GM19455 (cell line): ENCODE measurements around the gene BLM.

Experiments used
- ATAC-seq: cut with Tn5 transposase; IDR thresholded peaks from one replicate; pipeline ENCODE4 v1.9.1; 2021; ENCODE audit not compliant: unreplicated experiment

Gene BLM

DNA sequence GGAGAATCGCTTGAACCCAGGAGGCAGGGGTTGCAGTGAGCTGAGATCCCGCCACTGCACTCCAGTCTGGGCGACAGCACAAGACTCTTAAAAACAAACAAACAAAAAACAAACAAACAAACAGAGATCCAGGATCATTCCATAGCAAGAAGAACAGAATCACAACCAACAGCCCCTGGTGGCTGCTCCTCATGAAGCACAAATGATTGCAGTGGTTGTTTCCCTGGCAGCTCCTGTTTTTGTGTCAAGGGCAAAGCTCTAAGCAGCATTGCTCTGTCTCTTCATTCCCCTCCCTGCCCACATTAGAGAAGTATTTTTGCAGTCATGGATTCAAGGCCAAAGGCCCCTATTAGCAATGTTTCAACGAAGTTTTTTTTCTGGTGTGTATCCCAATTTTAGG lies 25.8 kb upstream of the BLM start:
- ATAC-seq, result no peak

DNA sequence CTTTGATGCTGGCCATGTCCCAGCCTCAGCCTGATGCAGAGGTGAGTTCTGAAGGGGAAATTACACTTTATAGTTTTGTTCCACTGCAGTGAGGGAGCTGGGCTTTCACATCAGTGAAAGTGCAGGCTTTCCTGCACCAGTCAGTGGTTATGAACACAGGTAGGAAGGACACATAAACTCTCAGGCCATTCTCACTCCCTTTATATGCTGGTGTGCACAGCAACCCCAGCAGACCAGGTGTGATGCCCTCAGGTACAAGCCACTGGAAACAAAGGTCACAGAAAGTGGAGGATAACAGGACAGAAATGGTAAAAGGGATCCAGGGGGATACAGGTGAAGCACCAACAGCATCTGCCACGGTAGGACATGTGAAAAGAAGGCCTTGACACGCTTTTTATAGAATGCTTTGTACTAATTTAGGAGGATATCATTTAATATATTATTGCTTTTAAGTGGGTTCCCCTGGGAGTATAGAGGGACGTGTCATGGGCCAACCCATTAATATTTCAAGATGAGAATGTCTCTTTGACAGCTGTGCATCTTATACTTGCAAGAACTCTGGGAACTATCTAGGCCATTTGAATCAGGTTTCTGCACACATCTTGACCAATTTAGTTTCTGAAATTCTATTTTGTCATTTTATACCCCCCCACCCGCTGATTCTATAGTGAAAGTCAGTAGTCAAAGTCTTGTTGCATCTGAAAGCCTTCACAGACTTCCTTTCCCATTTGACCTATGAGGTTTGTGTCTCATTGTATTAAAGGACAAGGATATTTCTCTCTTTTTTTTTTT lies 25.0 kb upstream of the BLM start:
- peak; percentile 70 for ATAC-seq

DNA sequence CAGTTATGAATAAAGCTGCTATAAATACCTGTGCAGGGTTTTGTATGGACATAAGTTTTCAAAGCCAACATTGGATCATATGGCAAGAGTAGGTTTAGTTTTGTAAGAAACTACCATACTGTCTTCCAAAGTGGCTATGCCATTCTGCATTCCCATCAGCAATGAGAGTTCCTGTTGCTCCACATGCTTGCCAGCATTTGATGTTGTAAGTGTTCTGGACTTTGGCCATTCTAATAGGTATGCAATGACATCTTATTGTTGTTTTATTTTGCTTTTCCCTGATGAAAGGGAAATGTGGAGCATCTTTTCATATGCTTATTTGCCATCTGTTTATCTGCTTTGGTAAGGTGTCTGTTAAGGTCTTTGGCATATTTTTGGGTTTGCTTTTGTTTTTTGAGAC lies 22.2 kb upstream of the BLM start:
- no peak for ATAC-seq

DNA sequence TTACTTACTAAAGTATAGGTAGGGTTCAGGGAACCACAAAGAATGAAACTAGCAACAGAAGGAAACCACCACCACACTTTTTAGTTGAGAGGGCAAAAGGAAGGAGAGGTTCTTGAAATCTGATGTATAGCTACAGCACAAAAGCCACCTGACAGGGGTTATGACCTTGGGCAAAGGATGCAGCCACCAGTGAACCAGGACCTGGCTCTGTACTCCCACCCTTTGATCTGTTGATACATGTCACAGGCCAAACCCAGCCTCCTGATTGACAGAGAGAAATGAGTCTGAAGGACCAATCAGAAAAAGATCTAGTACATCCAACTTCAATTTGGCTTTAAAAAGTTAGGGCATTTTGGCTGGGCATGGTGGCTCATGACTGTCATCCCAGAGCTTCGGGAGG lies 20.0 kb upstream of the BLM start:
- ATAC-seq, result no peak

DNA sequence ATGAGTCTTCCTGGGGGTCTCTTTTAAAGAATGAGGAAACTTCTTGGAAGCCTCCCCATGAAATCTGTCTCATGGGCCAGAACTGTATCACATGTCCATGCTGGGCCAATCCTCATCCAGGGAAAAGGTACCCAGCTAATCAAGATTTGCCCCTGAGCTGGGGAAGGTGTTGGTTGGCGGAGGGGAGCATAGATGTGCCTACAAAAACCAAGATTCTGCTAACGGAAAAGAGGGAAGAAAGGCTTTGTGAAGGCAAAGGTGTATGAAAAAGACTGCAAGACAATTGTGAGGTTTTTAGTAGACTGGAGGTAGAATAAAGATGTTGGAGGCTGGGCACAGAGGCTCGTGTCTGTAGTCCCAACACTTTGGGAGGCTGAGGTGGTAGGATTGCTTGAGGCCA lies 18.5 kb upstream of the BLM start:
- no peak for ATAC-seq

DNA sequence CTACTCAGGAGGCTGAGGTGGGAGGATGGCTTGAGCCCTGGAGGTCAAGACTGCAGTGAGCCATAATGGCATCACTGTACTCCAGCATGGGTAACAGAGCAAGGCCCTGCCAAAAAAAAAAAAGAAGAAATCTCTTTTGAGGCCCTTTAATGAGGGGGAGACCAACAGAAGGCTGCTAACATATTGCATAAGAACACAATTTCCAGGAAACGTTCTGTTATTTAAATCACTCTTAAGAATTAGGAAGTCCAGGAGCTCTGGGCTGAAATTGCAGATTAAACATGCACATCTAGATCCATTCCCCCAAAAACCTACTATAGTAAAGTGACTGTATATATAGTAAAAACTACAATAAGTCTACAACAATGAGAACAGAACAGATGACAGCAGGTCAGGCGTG lies 16.1 kb upstream of the BLM start:
- ATAC-seq, result no peak

DNA sequence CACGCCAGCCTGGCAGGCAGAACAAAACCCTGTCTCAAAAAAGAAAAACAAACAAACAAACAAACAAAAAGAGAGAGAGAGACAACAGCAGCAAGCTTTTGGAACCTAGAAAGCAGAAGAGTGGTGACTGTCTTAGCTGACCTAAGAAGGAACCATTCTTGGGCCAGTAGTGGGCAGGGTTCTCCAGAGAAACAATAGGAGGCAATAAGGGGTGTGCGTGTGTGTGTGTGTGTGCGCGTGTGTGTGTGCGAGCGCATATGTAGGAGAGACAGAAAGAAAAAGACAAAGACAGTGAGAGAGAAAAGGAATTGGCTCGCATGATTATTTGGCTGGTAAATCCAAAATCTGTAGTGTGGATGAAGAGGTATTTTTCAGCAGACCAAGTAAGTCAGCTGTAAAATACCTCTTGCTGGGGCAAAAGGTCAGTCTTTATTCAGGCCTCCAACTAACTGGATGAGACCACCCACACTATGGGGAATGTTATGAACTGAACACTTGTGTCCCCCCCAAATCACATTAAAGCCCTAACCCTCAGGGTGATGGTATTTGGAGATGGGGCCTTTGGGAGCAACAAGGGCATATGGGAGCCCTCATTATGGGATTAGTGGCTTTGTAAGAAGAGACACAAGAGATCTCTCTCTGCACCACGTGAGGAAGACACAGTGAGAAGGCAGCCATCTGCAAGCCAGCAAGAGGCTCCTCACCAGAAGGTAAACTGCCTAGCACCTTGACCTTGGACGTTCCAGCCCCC lies 15.1 kb upstream of the BLM start:
- no peak for ATAC-seq

DNA sequence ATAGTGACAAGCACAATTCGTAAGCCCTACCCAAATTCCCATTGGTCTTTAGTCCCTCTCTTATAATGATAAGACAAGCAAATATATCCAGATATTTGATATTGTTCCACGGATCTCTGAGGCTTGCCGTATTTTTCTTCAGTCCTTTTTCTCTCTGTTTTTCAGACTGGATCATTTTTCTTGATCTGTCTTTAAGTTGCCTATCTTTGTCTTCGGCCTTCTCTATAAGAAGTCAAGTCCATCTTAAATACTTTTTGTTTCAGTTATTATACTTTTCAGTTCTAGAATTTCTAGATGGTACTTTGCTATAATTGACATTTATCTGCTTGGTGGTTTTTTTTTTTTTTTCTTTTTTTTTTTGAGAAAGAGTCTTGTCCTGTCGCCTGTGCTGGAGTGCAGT lies 13.7 kb upstream of the BLM start:
- ATAC-seq, result no peak

DNA sequence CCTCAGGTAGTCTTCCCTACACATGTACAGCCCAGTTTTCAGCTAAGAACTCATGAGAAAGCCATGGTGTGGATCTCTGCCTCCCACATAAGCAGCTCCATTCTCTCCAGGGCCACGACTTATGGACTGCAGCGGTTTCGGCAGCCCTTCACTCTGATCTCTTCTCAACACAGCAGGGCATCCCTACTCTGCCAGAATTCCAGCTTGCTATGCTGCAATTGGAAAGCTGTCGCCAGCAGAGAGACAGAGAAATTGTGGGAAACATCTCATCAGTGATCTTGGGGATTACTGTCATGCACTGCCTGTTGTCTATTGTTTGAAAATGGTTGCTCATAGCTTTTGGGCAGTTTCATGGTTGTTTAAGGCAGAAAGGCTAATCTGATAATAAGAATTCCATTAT lies 11.9 kb upstream of the BLM start:
- no peak for ATAC-seq

DNA sequence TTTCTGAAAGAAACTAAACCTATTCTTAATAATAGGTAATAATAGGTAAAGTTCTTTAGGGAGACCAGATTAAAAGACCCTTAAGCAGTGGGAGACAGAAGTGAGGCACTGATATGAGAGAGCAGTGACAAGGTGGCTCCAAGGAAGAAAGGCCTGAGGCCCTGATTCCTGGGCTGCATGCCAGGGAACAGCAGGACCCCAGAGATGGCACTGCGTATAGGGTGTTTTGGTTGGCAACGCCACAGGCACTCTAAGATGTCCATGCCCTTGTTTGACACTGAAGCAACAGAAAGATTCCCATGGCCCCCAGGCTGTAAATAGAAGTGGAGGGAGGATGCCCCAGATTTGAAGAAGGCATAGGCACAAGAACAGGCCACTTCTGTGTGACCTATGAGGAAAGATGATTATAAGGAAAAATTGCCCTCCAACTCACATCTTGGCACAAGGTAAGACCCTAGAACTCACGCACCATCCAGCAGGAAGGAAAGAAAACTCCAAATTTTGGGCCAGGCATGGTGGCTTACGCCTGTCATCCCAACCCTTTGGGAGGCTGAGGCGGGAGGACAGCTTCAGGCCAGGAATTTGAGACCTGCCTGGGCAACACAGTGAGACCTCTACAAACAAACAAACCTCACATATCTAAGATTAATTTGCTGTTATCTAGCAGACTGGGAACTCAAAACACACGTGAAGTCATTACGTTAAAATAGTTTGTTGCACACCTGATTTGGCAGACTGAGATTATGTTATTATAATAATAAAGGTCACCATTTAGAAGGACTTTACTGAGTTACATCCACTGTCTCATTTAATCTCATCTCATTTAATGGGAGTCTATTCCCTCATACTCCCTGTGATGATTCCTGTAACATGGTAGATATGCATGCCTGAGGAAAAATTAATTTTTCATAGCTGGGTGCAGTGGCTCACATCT lies 10.5 kb upstream of the BLM start:
- no peak for ATAC-seq

DNA sequence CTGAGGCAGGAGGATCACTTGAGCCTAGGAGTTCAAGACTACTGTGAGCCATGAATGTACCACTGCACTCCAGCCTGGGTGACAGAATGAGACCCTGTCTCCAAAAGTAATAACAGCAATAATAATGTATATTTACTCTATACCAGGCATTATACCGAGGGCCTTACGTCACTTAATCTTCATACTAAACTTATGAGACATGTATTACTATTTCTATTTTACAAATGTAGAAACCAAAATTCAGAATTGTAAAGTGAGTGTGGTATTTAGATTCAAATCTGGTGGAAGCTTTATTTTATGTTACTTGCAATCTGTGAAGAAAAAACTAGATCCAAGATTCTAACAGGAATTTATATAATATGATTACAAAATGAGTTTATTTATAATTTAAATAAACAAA lies 9.7 kb upstream of the BLM start:
- ATAC-seq, result no peak

DNA sequence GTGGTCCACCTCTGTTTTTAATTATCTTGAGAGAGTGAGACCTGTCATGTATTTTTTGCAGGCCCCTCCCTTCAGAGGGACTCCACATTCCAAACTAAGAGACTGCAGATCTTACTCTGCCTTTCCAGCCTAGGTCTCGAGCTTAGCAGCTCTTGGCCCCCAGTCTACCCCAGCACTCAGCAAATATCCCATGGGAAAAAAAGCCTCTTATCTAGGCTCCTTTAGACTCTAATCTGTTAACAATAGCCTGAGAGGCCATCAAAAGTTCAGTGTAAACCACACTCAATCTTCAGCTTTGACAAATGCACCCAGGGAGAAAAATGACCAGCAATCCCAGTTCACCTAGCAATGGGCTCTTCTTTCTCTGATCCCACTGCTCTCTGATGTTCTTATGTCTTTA lies 8.6 kb upstream of the BLM start:
- ATAC-seq, result no peak

DNA sequence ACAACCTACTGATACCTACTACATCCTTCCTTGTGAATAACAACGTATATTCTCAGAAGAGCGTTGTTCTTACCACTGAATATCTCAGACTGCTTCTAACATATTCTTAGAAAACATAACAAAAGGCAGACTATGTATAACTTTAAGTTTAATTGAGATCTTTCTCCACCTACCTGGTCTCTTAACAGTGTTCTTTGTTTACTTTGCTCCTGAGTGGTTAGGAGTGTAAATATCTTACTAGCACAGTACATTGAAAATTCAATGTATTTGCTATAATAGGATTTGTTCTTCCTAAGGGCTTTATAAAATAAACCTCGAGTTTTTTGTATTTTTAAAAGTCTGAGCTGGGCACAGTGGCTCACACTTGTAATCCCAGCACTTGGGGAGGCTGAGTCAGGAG lies 7.9 kb upstream of the BLM start:
- ATAC-seq, result no peak

DNA sequence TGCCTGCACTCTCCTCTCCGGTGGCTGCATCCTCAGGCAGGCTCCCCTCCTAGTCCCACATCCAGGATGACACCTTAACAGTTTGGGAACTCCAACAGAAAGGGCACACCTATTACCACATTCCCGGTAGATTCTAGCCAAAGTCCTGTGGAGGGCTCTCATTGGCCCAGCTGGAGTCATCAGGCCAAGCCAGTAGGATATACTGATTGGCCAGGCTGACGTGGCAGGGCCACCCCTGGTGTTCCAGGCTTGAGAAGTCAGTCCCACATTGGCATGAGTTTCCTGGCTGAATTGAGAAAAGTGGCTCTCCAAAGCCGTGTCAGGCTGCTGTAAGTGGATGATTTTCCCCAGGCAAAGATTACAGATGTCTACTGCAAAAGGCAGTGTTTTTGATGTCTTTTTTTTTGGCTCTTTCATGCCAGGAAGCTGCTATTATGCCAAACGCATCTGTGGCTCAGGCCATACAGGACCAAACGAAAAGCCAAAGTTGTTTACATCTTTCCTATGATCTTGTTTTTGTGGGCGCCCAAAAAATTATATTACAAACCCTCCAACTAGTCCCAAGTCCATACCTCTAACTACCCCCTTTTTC lies 6.6 kb upstream of the BLM start:
- no peak for ATAC-seq

DNA sequence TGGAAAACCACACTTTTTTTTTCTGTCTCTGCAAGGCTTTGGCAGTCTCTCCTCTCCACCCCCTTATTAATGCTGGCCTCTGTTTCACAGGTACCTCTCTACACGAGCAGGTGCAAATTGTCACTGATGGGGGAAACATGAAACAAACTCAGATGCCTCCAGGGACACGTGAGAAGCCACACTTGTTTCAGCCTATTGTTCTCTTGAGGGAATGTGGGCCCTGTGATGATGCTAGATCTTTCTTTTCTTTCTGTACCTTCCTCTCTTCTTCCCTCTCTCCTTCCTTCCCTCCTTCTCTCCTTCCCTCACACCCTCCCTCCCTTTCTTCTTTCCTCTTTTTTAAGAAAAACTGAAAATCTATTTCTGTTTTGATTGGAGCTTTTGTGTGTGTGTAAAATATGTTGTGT lies 5.7 kb upstream of the BLM start:
- no peak for ATAC-seq

DNA sequence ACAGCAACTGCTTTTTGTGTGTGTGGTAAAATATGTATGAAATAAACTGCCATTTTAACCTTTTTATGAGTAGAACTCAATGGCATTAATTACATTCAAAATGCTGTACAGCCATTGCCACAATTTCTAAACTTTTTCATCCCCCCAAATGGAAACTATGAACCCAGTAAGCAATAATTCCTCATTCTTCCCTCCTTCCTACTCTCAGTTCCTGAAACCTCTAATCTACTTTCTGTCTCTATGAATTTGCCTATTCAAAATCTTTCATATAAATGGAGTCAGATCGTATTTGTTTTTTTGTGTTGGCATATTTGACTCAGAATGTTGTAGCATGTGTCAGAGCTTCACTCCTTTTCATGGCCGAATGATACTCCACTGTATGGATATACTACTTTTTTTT lies 5.3 kb upstream of the BLM start:
- ATAC-seq, result no peak

DNA sequence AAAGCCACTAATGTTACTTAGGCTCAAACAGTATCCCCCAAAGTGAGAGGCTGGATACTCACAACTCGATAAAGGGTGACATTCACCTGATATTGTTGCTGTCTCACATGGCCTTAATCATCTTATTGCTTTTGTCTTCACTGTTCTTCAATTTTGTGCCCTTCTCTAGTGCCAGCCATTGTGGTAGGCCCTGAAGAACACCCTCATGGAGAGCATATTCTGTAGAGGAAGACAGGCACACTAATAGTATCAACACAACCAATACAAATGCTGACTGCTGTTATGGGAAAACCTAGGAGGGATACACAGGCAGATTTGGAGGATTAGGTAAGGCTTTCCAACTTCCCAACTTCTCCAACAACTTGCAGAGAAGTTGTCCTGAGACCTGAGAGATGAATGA lies 4.1 kb upstream of the BLM start:
- ATAC-seq, result no peak

DNA sequence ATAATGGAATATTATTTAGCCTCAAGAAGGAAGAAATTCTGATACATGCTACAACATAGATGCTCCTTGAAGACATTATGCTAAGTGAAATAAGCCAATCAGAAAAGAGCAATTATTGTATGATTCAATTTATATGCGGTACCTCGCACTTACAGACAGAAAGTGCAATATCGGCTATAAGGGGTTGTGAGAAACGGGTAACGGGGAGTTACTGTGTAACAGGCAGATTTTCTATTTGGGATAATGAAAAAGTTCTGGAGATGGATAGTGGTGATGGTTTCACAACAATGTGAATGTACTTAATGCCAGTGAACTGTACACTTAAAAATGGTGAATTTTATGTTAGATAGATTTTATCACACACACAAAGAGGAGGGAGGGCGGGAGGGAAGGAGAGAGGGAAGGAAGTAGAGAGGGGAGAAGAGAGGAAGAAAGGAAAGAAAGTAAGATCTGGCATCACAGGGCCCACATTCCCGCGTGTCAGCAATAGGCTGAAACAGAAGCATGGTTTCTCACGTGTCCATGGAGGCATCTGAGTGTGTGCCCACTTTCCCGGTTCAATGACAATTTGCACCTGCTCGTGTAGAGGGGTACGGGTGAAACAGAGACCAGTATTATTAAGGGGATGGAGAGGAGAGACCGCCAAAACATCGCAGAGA lies 700 bp upstream of the BLM start:
- peak; percentile 35 for ATAC-seq

DNA sequence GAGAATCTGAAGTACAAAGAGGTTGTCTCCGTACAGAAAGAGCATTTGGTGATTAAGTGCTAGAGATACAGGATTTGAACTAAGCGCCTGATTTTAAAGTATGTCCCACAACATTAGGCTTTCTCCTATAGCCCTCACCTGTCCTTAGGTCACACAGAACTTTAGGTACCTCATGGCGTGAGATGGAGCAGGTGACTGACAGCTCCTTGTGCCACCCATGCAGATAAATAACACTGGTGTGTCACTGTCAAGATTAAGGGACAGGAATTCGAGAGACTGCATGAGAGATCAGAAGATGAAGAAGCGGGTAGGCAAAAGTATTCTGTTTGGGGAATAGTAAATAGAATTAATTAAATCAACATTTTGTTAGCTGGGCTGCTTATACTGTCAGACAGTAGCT lies 1.1 kb downstream of the BLM start:
- no peak for ATAC-seq

DNA sequence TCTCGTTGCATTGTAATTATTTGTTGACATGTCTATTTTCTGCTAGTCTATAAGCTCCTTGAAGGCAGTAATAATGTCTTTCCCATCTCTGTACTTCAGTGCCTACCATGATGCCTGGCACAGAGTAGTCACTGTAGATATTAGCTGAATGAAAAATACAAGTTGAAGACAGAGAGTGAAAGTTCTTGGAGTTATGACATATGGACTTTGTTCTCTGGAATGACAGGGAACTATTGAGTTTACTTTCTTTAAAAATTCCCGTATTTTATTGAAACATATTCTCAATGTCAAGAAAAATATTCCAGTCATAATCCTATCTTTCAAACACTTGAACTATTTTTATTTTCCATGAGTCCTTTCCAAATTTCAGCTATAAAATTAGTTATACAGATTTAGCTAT lies 3.0 kb downstream of the BLM start:
- no peak for ATAC-seq

DNA sequence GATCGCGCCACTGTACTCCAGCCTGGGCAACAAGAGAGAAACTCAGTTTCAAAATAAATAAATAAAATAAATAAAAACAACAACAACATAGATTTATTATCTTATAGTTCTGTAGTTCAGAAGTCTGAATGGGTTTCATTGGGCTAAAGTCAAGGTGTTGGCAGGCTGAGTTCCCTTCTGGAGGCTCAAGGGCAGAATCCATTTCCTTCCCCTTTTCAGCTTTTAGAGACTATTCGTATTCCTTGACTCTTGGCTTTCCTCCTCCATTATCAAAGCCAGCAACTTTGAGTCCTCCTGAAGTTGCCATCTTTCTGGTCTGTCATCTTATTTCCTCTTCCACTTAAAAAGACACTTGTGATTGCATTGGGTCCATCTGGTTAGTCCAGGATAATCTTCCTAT lies 12.1 kb downstream of the BLM start:
- ATAC-seq, result no peak
